NT2/D1 (cell line): Measurements from ENCODE around the gene PTPRN2.

Experiments
- SUZ12 ChIP-seq: IDR thresholded peaks from 2 replicates; pipeline ENCODE4 v1.6.1; 2011; ENCODE audit not compliant: insufficient read length, insufficient read depth; ENCODE audit errors: extremely low read depth
- YY1 ChIP-seq: IDR thresholded peaks from 2 replicates; pipeline ENCODE4 v1.6.1; 2011; ENCODE audit not compliant: insufficient read length, insufficient read depth
- ZNF274 ChIP-seq: IDR thresholded peaks from 2 replicates; pipeline ENCODE4 v1.6.1; 2011; ENCODE audit warnings: mild to moderate bottlenecking, low read depth, low read length

- TF ChIP-seq ZNF274: no peak
- no peak for TF ChIP-seq YY1
- no peak for TF ChIP-seq SUZ12
These were observed 87.0 kb downstream of the PTPRN2 start for GRCh38 chr7:158500651-158501052.
